Neural progenitor cell (in vitro differentiated cells): ENCODE results near the gene MTCP1.

Source experiments
- EZH2 ChIP-seq: fragments of 200-600 bp; sonication (generic); IDR thresholded peaks from 2 replicates; pipeline ENCODE4 v1.6.1; 2017; ENCODE audit warnings: antibody characterized with exemption, mild to moderate bottlenecking, moderate library complexity
- TF ChIP-seq, protein P1 (sequence below): fragments of 200-600 bp; sonication (generic); IDR thresholded peaks from 2 replicates; pipeline ENCODE4 v1.5.1; 2017; ENCODE audit warnings: antibody characterized with exemption, mild to moderate bottlenecking

DNA sequence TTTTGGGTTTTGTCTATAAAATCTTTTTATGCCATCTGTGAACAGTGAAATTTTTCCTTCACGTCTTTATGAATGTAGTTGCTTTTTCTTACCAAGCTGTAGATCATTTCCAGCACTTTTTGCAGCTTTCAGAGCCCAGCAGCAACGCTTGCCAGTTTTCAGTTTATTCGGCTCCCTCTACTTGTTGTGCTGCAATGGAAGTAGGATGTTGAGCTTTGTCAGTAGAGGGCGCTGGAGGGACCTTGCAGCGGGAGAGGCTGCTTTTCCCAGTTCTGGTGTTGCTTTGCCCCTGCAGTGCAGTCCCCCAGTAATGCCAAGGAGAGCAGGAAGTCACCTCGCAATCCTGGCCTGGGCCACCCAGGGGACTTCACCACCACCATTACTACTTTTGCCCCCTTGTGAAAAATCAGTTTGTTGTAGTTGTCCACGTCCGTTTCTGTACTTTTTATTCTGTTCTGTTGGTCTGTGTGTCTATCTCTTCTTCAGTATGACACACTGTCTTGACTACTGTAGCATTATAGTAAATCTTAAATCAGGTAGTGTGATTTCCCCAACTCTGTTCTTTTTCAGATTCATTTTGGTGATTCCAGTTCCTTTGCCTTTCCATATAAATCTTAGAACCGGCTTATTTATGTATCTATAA, 21.8 kb downstream of the MTCP1 start:
- TF ChIP-seq, protein P1, sequence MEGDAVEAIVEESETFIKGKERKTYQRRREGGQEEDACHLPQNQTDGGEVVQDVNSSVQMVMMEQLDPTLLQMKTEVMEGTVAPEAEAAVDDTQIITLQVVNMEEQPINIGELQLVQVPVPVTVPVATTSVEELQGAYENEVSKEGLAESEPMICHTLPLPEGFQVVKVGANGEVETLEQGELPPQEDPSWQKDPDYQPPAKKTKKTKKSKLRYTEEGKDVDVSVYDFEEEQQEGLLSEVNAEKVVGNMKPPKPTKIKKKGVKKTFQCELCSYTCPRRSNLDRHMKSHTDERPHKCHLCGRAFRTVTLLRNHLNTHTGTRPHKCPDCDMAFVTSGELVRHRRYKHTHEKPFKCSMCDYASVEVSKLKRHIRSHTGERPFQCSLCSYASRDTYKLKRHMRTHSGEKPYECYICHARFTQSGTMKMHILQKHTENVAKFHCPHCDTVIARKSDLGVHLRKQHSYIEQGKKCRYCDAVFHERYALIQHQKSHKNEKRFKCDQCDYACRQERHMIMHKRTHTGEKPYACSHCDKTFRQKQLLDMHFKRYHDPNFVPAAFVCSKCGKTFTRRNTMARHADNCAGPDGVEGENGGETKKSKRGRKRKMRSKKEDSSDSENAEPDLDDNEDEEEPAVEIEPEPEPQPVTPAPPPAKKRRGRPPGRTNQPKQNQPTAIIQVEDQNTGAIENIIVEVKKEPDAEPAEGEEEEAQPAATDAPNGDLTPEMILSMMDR = peak; percentile 65
- TF ChIP-seq EZH2 = no peak
